PC-9 (cell line): Measurements from ENCODE around the gene VOPP1. TPM values are rescaled to one million over a fixed set of nuclear protein-coding genes. Genes with fewer than 3 reads are reported as not detected.

Experiments used
- BruUV-seq: library from RNA; stranded (reverse); fragments of 400-500 nt; replicated peaks from 2 replicates; lab custom pipeline; 2021; lab: Mats Ljungman, UMichigan
- CTCF ChIA-PET: fragments of 300-600 bp; sonication (Branson Sonifier 250); formaldehyde crosslinking; loops from one replicate; lab custom pipeline; 2022; ENCODE audit warnings: antibody characterized with exemption; lab: Charles Lee
- POLR2A ChIA-PET: fragments of 300-600 bp; sonication (Branson Sonifier 250); formaldehyde crosslinking; loops from one replicate; lab custom pipeline; 2022; ENCODE audit warnings: antibody characterized with exemption; ENCODE audit not compliant: unreplicated experiment; lab: Charles Lee
- DNase-seq, 2 experiments: peaks; one replicate each; pipeline versions ENCODE4 v3.0.0 to v3.0.0-alpha.2; 2015 to 2022; ENCODE audit warnings: mixed read lengths in 1 of 2
- H2AFZ ChIP-seq: fragments of 200-600 bp; sonication (generic); 2 replicates; pipeline ENCODE4 v1.8.1; 2017; ENCODE audit warnings: antibody characterized with exemption
- H3F3A ChIP-seq: fragments of 200-600 bp; sonication (generic); 2 replicates; pipeline ENCODE4 v1.8.1; 2017; ENCODE audit warnings: antibody characterized with exemption, mild to moderate bottlenecking, low read depth; ENCODE audit not compliant: insufficient read depth
- H3K27ac ChIP-seq: fragments of 200-600 bp; sonication (generic); 2 replicates; pipeline ENCODE4 v1.6.1; 2016; ENCODE audit warnings: mixed run types
- H3K27me3 ChIP-seq: fragments of 200-600 bp; sonication (generic); 2 replicates; pipeline ENCODE4 v1.6.1; 2016; ENCODE audit warnings: low read depth, mixed run types; ENCODE audit not compliant: insufficient read depth
- H3K36me3 ChIP-seq: fragments of 200-600 bp; sonication (generic); 2 replicates; pipeline ENCODE4 v1.6.1; 2016; ENCODE audit warnings: low read depth, mixed run types
- H3K4me1 ChIP-seq: fragments of 200-600 bp; sonication (generic); replicated peaks from 2 replicates; pipeline ENCODE4 v1.6.1; 2016; ENCODE audit warnings: mixed run types; ENCODE audit not compliant: insufficient read depth
- H3K4me2 ChIP-seq: fragments of 200-600 bp; sonication (generic); 2 replicates; pipeline ENCODE4 v1.6.1; 2017; ENCODE audit warnings: mixed run types
- H3K4me3 ChIP-seq: fragments of 200-600 bp; sonication (generic); 2 replicates; pipeline ENCODE4 v1.6.1; 2016; ENCODE audit warnings: mixed run types
- H3K79me2 ChIP-seq: fragments of 200-600 bp; sonication (generic); 2 replicates; pipeline ENCODE4 v1.6.1; 2017; ENCODE audit warnings: low read depth, mixed run types
- H3K9me2 ChIP-seq: fragments of 200-600 bp; sonication (generic); 2 replicates; pipeline ENCODE4 v1.8.1; 2017; ENCODE audit warnings: mild to moderate bottlenecking; ENCODE audit not compliant: insufficient read depth
- H3K9me3 ChIP-seq: fragments of 200-600 bp; sonication (generic); 2 replicates; pipeline ENCODE4 v1.8.1; 2016; ENCODE audit warnings: low read depth; ENCODE audit not compliant: insufficient read depth
- H4K20me1 ChIP-seq: fragments of 200-600 bp; sonication (generic); 2 replicates; pipeline ENCODE4 v1.8.1; 2017; ENCODE audit not compliant: insufficient read depth
- CTCF ChIP-seq: fragments of 200-600 bp; sonication (generic); conservative IDR thresholded peaks from 2 replicates; pipeline ENCODE4 v1.6.1; 2017; ENCODE audit warnings: mixed run types, antibody characterized with exemption, mild to moderate bottlenecking, moderate library complexity
- EZH2 ChIP-seq: fragments of 200-600 bp; sonication (generic); IDR thresholded peaks from 2 replicates; pipeline ENCODE4 v1.8.0; 2017; ENCODE audit warnings: antibody characterized with exemption, low read depth
- intact Hi-C: fragments of 100-400 bp; cut with micrococcal nuclease; formaldehyde crosslinking; loops from one replicate; pipeline ENCODE4 v1.10.0; 2022; ENCODE audit not compliant: unreplicated experiment
- total RNA-seq: library from RNA; stranded (reverse); gene quantifications from 2 replicates; pipeline ENCODE4 v1.2.3, GENCODE V29; 2021

VOPP1 gene
- total RNA-seq, 1 experiment from 2014 or later, result 207 TPM

GRCh38 chr7:55575733-55576132 lies 3.4 kb upstream of the VOPP1 start:
- no peak overlapping the region for H3K27ac ChIP-seq
- no peak for DNase-seq
- intact Hi-C loops, result loop anchor here (10.0 kb wide), 1 partner anchor 141 kb away; no protein-coding TSS in a partner anchor
- no peaks in the 10 kb centered on the region for H3K9me2 ChIP-seq
- no peak overlapping the region for H3K4me3 ChIP-seq
- POLR2A ChIA-PET, result no interaction called here
- CTCF ChIA-PET, result no interaction called here
- no peak for TF ChIP-seq EZH2
- no peak for TF ChIP-seq CTCF
- BruUV-seq, result no TSS peak
- peaks cover 24% of the 10 kb centered on the region for H3K4me1 ChIP-seq
- no peak overlapping the region for H2AFZ ChIP-seq
- H3K9me3 ChIP-seq, result no peaks in the 10 kb centered on the region
- peaks cover 16% of the 10 kb centered on the region for H3F3A ChIP-seq
- H3K27me3 ChIP-seq, result no peaks in the 10 kb centered on the region
- H3K36me3 ChIP-seq, result no peaks in the 10 kb centered on the region
- H3K79me2 ChIP-seq, result peaks cover 18% of the 10 kb centered on the region
- no peak overlapping the region for H3K4me2 ChIP-seq
- H4K20me1 ChIP-seq, result no peaks in the 10 kb centered on the region

GRCh38 chr7:55575098-55575497 lies 2.8 kb upstream of the VOPP1 start:
- no peaks in the 10 kb centered on the region for H3K9me2 ChIP-seq
- peaks cover 24% of the 10 kb centered on the region for H3K79me2 ChIP-seq
- H3K4me1 ChIP-seq, result peaks cover 30% of the 10 kb centered on the region
- no peak for DNase-seq
- ChIA-PET POLR2A (no interaction called here), CTCF (no interaction called here)
- no peaks in the 10 kb centered on the region for H3K27me3 ChIP-seq
- H3K9me3 ChIP-seq, result no peaks in the 10 kb centered on the region
- no peak overlapping the region for H3K4me3 ChIP-seq
- H4K20me1 ChIP-seq, result 0 out of 2 replicates have a peak, but pooled peaks cover 5% of the 10 kb centered on the region
- intact Hi-C loops, result loop anchor here (10.0 kb wide), 1 partner anchor 140 kb away; no protein-coding TSS in a partner anchor
- no TSS peak for BruUV-seq
- peaks cover 3% of the 10 kb centered on the region; the same call in 1 of the 2 replicates for H3K36me3 ChIP-seq
- H3F3A ChIP-seq, result peaks cover 21% of the 10 kb centered on the region
- TF ChIP-seq CTCF (no peak), EZH2 (no peak)
- H2AFZ ChIP-seq, result no peak overlapping the region
- no peak overlapping the region for H3K4me2 ChIP-seq
- H3K27ac ChIP-seq, result no peak overlapping the region

- H3K9me2 ChIP-seq, result no peaks in the 10 kb centered on the region
- 0 out of 2 replicates have a peak, but pooled peaks cover 12% of the 10 kb centered on the region for H4K20me1 ChIP-seq
- peaks cover 21% of the 10 kb centered on the region for H3F3A ChIP-seq
- TF ChIP-seq EZH2 (no peak), CTCF (no peak)
- intact Hi-C loops, result loop anchor here (10.0 kb wide), 1 partner anchor 139 kb away; no protein-coding TSS in a partner anchor
- H2AFZ ChIP-seq, result no peak overlapping the region
- H3K4me1 ChIP-seq, result peaks cover 40% of the 10 kb centered on the region
- peak overlapping the region; percentile 81 for H3K4me2 ChIP-seq
- peaks cover 33% of the 10 kb centered on the region for H3K79me2 ChIP-seq
- H3K27me3 ChIP-seq, result no peaks in the 10 kb centered on the region
- CTCF ChIA-PET, result interaction anchor here (0.6 to 1.1 kb wide), 2 partner anchors 20 to 616 kb away, joined by 3 to 4 read pairs; no protein-coding TSS in a partner anchor
- H3K27ac ChIP-seq, result no peak overlapping the region
- DNase-seq, result no peak
- H3K36me3 ChIP-seq, result peaks cover 4% of the 10 kb centered on the region; the same call in 1 of the 2 replicates
- H3K4me3 ChIP-seq, result no peak overlapping the region
- H3K9me3 ChIP-seq, result no peaks in the 10 kb centered on the region
- BruUV-seq, result no TSS peak
- POLR2A ChIA-PET, result interaction anchor here (0.6 to 1.1 kb wide), 2 partner anchors 18 to 437 kb away, joined by 3 to 7 read pairs; no protein-coding TSS in a partner anchor
Measured at GRCh38 chr7:55574051-55574717, 1.9 kb upstream of the VOPP1 start.
